ENCODE data around the gene NGDN. TPM values are rescaled to one million over a fixed set of nuclear protein-coding genes. Genes with fewer than 3 reads are reported as not detected.

The NGDN gene
- polyA plus RNA-seq, 4 donors, result 50.3 to 70.5 (median 67.0) TPM

DNA sequence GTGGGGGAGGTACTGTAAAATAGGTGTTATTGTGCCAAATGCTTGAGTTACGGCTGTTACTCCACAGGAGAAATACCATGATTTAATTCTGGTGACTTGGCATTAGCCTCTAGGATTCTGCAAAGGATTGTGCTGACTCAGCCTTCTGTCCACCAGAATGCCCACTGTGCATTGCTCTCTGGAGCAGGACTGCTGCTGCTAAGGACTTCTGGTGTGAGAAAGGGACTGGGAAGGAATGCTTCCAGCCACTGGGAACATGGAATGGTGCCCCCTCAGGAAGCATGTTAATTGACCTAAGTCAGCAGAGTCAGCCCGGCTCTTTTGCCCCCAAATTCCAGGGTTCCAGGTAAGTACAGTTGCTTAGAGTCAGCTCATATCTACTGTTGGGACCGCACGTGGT lies 49.2 kb downstream of the NGDN start:
- no peak for DNase-seq (ENCODE audit: low read depth in 4 of 4, low spot score in 3 of 4)

DNA sequence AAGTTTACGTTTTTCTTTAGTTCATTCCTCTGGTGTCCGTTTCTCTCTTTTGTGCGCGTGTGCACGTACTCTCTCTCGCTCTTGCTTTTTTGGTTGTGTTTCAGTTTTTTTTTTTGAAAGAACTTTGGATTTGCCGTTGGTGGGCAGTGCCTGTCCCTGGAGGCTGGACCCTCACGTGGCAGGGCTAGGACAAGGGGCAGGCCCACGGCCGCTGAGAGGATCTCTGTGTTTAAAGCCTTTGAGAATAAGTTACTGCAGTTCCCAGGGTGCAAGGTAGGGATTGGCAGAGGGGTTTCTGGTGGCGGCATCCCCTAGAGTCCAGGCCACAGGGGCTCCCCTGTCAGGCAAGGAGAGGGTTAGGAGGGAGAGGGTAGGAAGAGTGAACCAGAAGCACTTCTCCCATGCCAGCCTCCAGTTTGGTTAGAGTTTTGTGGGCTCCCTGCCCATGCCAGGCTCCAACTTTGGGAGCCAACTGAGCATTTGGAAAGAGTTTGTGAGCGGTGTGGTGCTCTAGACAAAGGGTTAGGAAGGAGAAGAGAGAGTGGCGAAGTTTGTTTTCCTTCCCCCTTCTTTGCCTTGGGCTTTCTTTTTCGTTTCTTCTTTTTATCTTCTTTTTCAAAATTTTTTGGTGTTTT lies 51.5 kb downstream of the NGDN start:
- no peak for DNase-seq (ENCODE audit: low read depth in 4 of 4, low spot score in 3 of 4)

DNA sequence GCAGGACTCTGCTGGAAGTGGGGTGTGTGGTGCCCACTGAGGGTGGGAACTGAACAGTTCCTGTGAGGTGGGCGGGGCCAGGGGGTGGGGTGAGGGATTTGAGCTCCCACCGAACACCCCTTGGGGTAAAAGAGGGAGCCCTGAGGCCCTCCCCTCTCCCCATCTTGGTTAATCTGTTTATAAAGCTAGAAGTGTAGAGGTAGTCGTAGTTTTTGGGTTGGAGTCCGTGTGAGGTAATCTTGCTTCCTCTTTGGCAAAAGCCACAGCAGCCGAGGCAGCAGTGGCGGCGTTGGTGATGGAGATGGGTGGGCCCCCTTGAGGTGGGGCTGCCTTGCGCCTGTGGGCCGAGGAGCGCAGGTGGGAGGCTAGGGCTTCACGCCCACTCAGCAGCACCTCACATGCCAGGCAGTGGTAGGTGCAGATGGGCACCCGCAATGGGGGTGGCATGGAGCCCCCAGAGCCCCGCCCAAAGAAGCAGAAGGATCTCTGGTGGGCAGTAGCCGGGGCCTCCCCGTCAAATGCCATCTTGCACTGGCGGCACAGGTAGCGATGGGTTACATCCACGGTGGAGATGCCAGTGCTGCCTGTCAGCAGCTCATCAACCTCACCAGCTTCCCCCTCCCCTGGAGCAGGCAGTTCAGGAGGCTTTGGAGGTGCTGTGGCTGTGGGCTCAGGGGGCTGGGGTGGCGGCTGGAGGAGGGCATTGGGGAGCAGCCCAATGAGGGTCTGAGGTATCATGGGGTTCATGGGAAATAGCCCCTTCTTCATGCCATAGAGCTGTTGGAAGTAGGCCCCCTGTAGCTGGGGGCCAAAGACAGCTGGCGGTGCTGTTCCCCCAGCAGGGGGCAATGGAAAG lies 52.5 kb downstream of the NGDN start:
- DNase-seq (ENCODE audit: low read depth in 4 of 4, low spot score in 3 of 4), result no peak

DNA sequence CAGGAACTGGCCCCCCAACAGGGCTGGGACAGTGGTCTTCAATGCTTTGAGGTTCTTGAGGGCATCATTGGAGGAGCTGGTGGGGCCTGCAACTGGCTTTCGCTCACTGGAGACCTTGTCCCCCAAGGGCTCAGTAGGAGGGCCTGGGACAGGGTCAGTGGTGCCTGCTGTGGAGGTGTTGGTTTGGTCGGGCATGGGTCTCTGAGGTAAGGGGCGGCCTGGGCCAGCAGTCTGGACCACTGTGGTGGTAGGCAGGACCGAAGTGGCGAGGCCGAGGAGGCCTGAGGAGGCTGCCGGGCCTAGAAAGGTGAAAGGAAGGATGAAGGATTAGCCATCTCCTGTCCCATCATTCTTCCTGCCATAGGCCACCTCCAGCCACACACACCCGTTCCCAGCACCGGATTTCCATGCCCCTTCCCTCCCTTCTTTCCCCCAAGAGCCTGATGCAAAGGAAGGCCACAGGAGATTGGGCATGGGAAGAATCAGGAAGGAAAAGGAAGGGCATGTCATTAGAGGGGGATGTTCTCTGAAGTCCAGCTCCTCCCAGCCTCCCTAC lies 53.2 kb downstream of the NGDN start:
- no peak for DNase-seq (ENCODE audit: low read depth in 4 of 4, low spot score in 3 of 4)

DNA sequence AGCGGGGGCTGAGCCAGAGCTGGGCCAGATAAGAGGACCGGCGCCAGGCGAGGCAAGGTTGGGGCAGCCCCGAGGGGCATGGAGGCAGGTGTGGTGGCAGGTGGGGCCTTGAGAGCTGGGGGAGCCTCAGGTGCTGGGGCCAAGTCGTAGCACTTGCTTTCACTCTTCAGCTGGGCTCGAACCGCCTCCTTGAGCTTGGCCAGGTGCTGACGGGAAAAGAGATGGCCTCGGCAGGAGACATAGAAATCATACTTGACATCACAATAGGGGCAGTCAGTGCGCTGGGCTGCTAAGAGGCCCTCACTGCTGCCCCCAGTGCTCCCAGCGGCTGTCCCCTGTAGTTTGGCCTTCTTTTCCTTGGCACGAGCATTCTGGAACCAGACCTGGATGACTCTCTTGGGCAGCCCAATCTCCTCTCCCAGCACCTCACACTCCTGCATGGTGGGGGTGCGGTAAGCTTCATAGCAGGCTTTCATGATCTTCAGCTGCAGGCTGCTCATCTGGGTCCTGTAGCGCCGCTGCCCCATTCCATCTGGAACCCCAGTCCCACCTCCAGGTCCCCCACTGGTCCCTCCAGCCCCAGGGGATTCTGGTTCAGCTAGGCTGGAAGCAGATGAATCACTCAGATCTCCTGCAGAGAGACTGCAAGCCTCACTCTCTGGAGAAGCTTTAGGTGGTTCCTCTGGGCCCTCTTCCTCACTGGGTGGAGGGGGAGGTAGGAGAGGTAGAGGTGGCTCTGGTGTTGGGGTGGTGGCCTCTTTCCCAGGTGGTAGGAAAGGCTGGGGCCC lies 53.9 kb downstream of the NGDN start:
- DNase-seq (ENCODE audit: low read depth in 4 of 4, low spot score in 3 of 4), result no peak

DNA sequence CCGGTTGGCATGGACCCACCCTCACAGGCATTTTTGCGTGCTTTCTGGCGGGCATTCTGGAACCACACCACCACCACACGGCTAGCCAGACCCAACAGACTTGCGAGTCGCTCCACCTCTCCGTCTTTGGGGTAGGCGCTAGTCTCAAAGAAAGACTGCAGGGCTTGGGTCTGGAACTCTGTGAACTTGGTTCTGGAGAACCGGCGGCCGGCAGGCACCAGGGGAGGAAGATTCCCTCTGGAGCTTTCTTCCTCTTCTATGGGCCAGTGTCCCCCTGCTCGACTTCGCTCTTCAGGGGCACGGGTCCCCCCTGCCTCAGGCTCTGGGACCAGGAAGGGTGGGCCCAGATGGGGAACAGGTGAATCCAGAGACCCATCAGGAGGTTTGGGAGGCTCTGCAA lies 55.5 kb downstream of the NGDN start:
- DNase-seq (ENCODE audit: low read depth in 4 of 4, low spot score in 3 of 4), result no peak

DNA sequence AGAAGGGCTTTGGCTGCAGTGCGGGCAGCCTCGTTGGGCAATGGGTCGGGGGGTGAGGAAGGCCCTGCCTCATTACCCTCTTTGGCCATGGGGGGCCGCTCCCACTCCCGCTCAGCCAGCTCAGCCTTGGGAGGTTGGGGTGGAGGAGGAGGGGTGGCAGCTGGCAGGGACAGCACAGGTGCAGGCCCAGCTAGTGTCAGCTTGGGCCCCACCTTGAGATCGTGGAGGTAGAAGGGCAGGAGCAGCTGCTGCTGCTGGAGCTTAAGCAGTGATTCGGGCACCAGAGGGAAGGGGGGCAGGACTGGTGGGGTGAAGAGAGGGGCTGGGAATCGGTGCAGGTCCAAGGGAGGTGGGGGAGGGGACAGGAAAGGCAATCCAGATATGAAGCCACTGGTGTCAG lies 56.1 kb downstream of the NGDN start:
- no peak for DNase-seq (ENCODE audit: low read depth in 4 of 4, low spot score in 3 of 4)

Other genes with a start within 250 kb of the NGDN start
- 1 to 10 TPM in 3 of 4 donors, under 1 TPM in 1; 0.22 to 1.8 (median 1.5) TPM for gene RNF212B, start 231.8 kb upstream of the NGDN start, polyA plus RNA-seq (ENCODE audit: insufficient read length in 4 of 4)
- gene HOMEZ, start 183.6 kb upstream of the NGDN start, polyA plus RNA-seq (ENCODE audit: insufficient read length in 4 of 4), result 10 to 100 TPM; 11.2 to 28.1 (median 24.8) TPM
- 10 to 100 TPM; 17.4 to 31.5 (median 25.0) TPM for gene PPP1R3E, start 166.8 kb upstream of the NGDN start, polyA plus RNA-seq (ENCODE audit: insufficient read length in 4 of 4)
- gene BCL2L2, start 162.9 kb upstream of the NGDN start, polyA plus RNA-seq (ENCODE audit: insufficient read length in 4 of 4), result 10 to 100 TPM; 34.8 to 44.0 (median 39.3) TPM
- 100 to 1,000 TPM; 157 to 374 (median 252) TPM for gene PABPN1, start 148.2 kb upstream of the NGDN start, polyA plus RNA-seq (ENCODE audit: insufficient read length in 4 of 4)
- gene SLC22A17, start 116.8 kb upstream of the NGDN start, polyA plus RNA-seq (ENCODE audit: insufficient read length in 4 of 4), result 10 to 100 TPM; 56.2 to 72.7 (median 58.1) TPM
- gene EFS, start 104.5 kb upstream of the NGDN start, polyA plus RNA-seq (ENCODE audit: insufficient read length in 4 of 4), result 10 to 100 TPM; 35.4 to 66.8 (median 46.1) TPM
- gene IL25, start 96.9 kb upstream of the NGDN start, polyA plus RNA-seq (ENCODE audit: insufficient read length in 4 of 4), result not detected
- gene CMTM5, start 92.7 kb upstream of the NGDN start, polyA plus RNA-seq (ENCODE audit: insufficient read length in 4 of 4), result 1 to 10 TPM; 2.5 to 4.6 (median 3.4) TPM
- gene MYH6, start 61.4 kb upstream of the NGDN start, polyA plus RNA-seq (ENCODE audit: insufficient read length in 4 of 4), result under 1 TPM; 0.16 to 0.27 (median 0.17) TPM
- under 1 TPM; 0.10 to 0.30 (median 0.21) TPM for gene MYH7, start 34.0 kb upstream of the NGDN start, polyA plus RNA-seq (ENCODE audit: insufficient read length in 4 of 4)
- 1 to 10 TPM; 2.1 to 9.1 (median 7.8) TPM for gene ZFHX2, start 82.1 kb downstream of the NGDN start, polyA plus RNA-seq (ENCODE audit: insufficient read length in 4 of 4)
- gene THTPA, start 86.6 kb downstream of the NGDN start, polyA plus RNA-seq (ENCODE audit: insufficient read length in 4 of 4), result 10 to 100 TPM; 13.6 to 20.7 (median 17.4) TPM
- gene AP1G2, start 98.1 kb downstream of the NGDN start, polyA plus RNA-seq (ENCODE audit: insufficient read length in 4 of 4), result 100 to 1,000 TPM in 1 of 4 donors, 10 to 100 TPM in 3; 47.5 to 119 (median 73.7) TPM
- 10 to 100 TPM in 2 of 4 donors, 1 to 10 TPM in 2; 9.5 to 18.9 (median 11.1) TPM for gene JPH4, start 109.1 kb downstream of the NGDN start, polyA plus RNA-seq (ENCODE audit: insufficient read length in 4 of 4)
- gene DHRS2, start 166.7 kb downstream of the NGDN start, polyA plus RNA-seq (ENCODE audit: insufficient read length in 4 of 4), result 100 to 1,000 TPM in 1 of 4 donors, 10 to 100 TPM in 2, 1 to 10 TPM in 1; 2.0 to 121 (median 57.1) TPM

Data from left renal pelvis (tissue), 4 donors.